Ishikawa (cell line): ENCODE data around the gene CLUH.

Source experiments
- CEBPB ChIP-seq: IDR thresholded peaks from 2 replicates; pipeline ENCODE4 v1.6.1; 2012
- CREB1 ChIP-seq: IDR thresholded peaks from 2 replicates; pipeline ENCODE4 v1.6.1; 2012; ENCODE audit warnings: low read depth
- EGR1 ChIP-seq: IDR thresholded peaks from 2 replicates; pipeline ENCODE4 v1.6.1; 2012
- EP300 ChIP-seq: IDR thresholded peaks from 2 replicates; pipeline ENCODE4 v1.6.1; 2012; ENCODE audit warnings: borderline replicate concordance
- FOXM1 ChIP-seq: IDR thresholded peaks from 2 replicates; pipeline ENCODE4 v1.6.1; 2012; ENCODE audit warnings: low read depth, borderline replicate concordance
- MAX ChIP-seq: IDR thresholded peaks from 2 replicates; pipeline ENCODE4 v1.6.1; 2012
- NFIC ChIP-seq: IDR thresholded peaks from 2 replicates; pipeline ENCODE4 v1.6.1; 2012
- RAD21 ChIP-seq: IDR thresholded peaks from 2 replicates; pipeline ENCODE4 v1.6.1; 2012; ENCODE audit warnings: low read depth
- REST ChIP-seq: IDR thresholded peaks from 2 replicates; pipeline ENCODE4 v1.6.1; 2012; ENCODE audit warnings: low read depth, mild to moderate bottlenecking
- TAF1 ChIP-seq: IDR thresholded peaks from 2 replicates; pipeline ENCODE4 v1.6.1; 2012; ENCODE audit warnings: low read depth, mild to moderate bottlenecking
- TCF12 ChIP-seq: IDR thresholded peaks from 2 replicates; pipeline ENCODE4 v1.6.1; 2012; ENCODE audit warnings: low read depth
- TEAD4 ChIP-seq: IDR thresholded peaks from 2 replicates; pipeline ENCODE4 v1.6.1; 2012
- USF1 ChIP-seq: IDR thresholded peaks from 2 replicates; pipeline ENCODE4 v1.6.1; 2012
- YY1 ChIP-seq: IDR thresholded peaks from 2 replicates; pipeline ENCODE4 v1.6.1; 2012; ENCODE audit warnings: low read depth
- ZBTB7A ChIP-seq: IDR thresholded peaks from 2 replicates; pipeline ENCODE4 v1.6.1; 2012; ENCODE audit warnings: low read depth

Gene CLUH

GRCh38 chr17:2644971-2645370 lies 66.6 kb downstream of the CLUH start:
- TF ChIP-seq CEBPB: no peak
- TF ChIP-seq EGR1: no peak
- no peak for TF ChIP-seq FOXM1
- TF ChIP-seq EP300: no peak
- TF ChIP-seq TEAD4: no peak
- no peak for TF ChIP-seq RAD21
- no peak for TF ChIP-seq REST
- TF ChIP-seq TCF12: no peak
- no peak for TF ChIP-seq CREB1
- no peak for TF ChIP-seq MAX
- TF ChIP-seq NFIC: no peak
- no peak for TF ChIP-seq ZBTB7A
- TF ChIP-seq USF1: no peak
- no peak for TF ChIP-seq YY1
- TF ChIP-seq TAF1: no peak
